BLaER1 treated with 17β-estradiol and CSF1 and Interleukin-3, amounts not matched to agents 10 nM and 100 nM (cell line): ENCODE measurements around the gene KCNT1.

Experiments
- H3K27ac ChIP-seq, 11 experiments: shearing (Covaris generic); formaldehyde crosslinking; 2 replicates each; pipeline ENCODE4 v1.8.1; 2022
- H3K27me3 ChIP-seq, 11 experiments: shearing (Covaris generic); formaldehyde crosslinking; 2 replicates each; pipeline ENCODE4 v1.8.1; 2022
- H3K36me3 ChIP-seq, 11 experiments: shearing (Covaris generic); formaldehyde crosslinking; 2 replicates each; pipeline ENCODE4 v1.8.1; 2022
- H3K4me1 ChIP-seq, 10 experiments: shearing (Covaris generic); formaldehyde crosslinking; 2 replicates each; pipeline ENCODE4 v1.8.1; 2022
- H3K4me2 ChIP-seq, 11 experiments: shearing (Covaris generic); formaldehyde crosslinking; 2 replicates each; pipeline ENCODE4 v1.8.1; 2022
- H3K4me3 ChIP-seq, 10 experiments: shearing (Covaris generic); formaldehyde crosslinking; 2 replicates each; pipeline ENCODE4 v1.8.1; 2022
- H3K9ac ChIP-seq, 11 experiments: shearing (Covaris generic); formaldehyde crosslinking; 2 replicates each; pipeline ENCODE4 v1.8.1; 2022
- H3K9me3 ChIP-seq, 11 experiments: shearing (Covaris generic); formaldehyde crosslinking; replicated peaks in 1 of 11; 2 replicates each; pipeline ENCODE4 v1.8.1; 2022
- H4K20me1 ChIP-seq, 11 experiments: shearing (Covaris generic); formaldehyde crosslinking; 2 replicates each; pipeline ENCODE4 v1.8.1; 2022
- Cebpa-rat ChIP-seq, 11 experiments: shearing (Covaris generic); IDR thresholded peaks; 2 replicates each; pipeline ENCODE4 v1.8.1; 2022

Gene KCNT1

GRCh38 chr9:135701959-135702721, at the start of gene KCNT1:
Gene KCNT1, plus strand, starts transcription at chr9:135702185. Its CDS starts 74 bp downstream, at chr9:135702259.
- Histone ChIP-seq H3K4me3 (peak within 1 kb of the TSS in 7 of 10 experiments; percentile 37 to 61 (median 45); a peak in 11 of 20 replicates), H3K4me1 (peaks cover 5 to 20% (median 13%) of the 10 kb centered on the region in 10 experiments; a peak in 19 of 20 replicates), H4K20me1 (peaks cover 0 to 39% (median 0%) of the 10 kb centered on the region in 11 experiments; a peak in 4 of 22 replicates), H3K27me3 (no peaks in the 10 kb centered on the region; a peak in 1 of 22 replicates), H3K27ac (no peak within 1 kb of the TSS), H3K4me2 (peak within 1 kb of the TSS; percentile 73 to 91 (median 82)), H3K9me3 (no peaks in the 10 kb centered on the region), H3K36me3 (no peaks in the 10 kb centered on the region), H3K9ac (peak within 1 kb of the TSS in 8 of 11 experiments; percentile 9 to 65 (median 45); a peak in 10 of 22 replicates)
- no peak for TF ChIP-seq Cebpa-rat (IDR thresholded peaks at IDR 0.05)

GRCh38 chr9:135655317-135655716, 46.7 kb upstream of the KCNT1 start:
- Histone ChIP-seq H3K27me3 (no peaks in the 10 kb centered on the region), H3K9me3 (peaks cover 34 to 40% (median 37%) of the 10 kb centered on the region in 11 experiments), H3K36me3 (no peaks in the 10 kb centered on the region), H3K4me2 (0 out of 22 replicates have a peak overlapping the region, but pooled peaks of 1 of the 11 experiments have one; percentile 3), H4K20me1 (no peaks in the 10 kb centered on the region), H3K4me1 (0 out of 20 replicates have a peak, but pooled peaks cover 0 to 6% (median 0%) of the 10 kb centered on the region in 10 experiments), H3K9ac (no peak overlapping the region), H3K4me3 (no peak overlapping the region), H3K27ac (no peak overlapping the region)
- TF ChIP-seq Cebpa-rat (IDR thresholded peaks at IDR 0.05): no peak

GRCh38 chr9:135657416-135657815, 44.6 kb upstream of the KCNT1 start:
- Histone ChIP-seq H3K9ac (no peak overlapping the region), H3K4me3 (no peak overlapping the region), H3K36me3 (no peaks in the 10 kb centered on the region), H3K4me2 (no peak overlapping the region), H3K4me1 (0 out of 20 replicates have a peak, but pooled peaks cover 0 to 6% (median 0%) of the 10 kb centered on the region in 10 experiments), H3K27ac (no peak overlapping the region), H3K27me3 (no peaks in the 10 kb centered on the region), H4K20me1 (no peaks in the 10 kb centered on the region), H3K9me3 (peaks cover 17 to 22% (median 19%) of the 10 kb centered on the region in 11 experiments)
- no peak for TF ChIP-seq Cebpa-rat (IDR thresholded peaks at IDR 0.05)

GRCh38 chr9:135659252-135659651, 42.7 kb upstream of the KCNT1 start:
- Histone ChIP-seq H3K4me1 (0 out of 20 replicates have a peak, but pooled peaks cover 0 to 6% (median 0%) of the 10 kb centered on the region in 10 experiments), H3K9me3 (peaks cover 0 to 4% (median under 1%) of the 10 kb centered on the region in 11 experiments; a peak in 4 of 22 replicates), H3K4me2 (no peak overlapping the region), H3K4me3 (no peak overlapping the region), H3K27me3 (no peaks in the 10 kb centered on the region), H3K36me3 (no peaks in the 10 kb centered on the region), H3K9ac (no peak overlapping the region), H4K20me1 (no peaks in the 10 kb centered on the region), H3K27ac (no peak overlapping the region)
- TF ChIP-seq Cebpa-rat (IDR thresholded peaks at IDR 0.05): no peak

GRCh38 chr9:135660407-135660806, 41.6 kb upstream of the KCNT1 start:
- peaks cover 0 to 4% (median 0%) of the 10 kb centered on the region in 10 experiments; a peak in 1 of 20 replicates for H3K4me1 ChIP-seq
- no peak overlapping the region for H3K27ac ChIP-seq
- TF ChIP-seq Cebpa-rat (IDR thresholded peaks at IDR 0.05): no peak
- H3K9me3 ChIP-seq: no peaks in the 10 kb centered on the region
- no peaks in the 10 kb centered on the region; a peak in 1 of 22 replicates for H3K27me3 ChIP-seq
- H4K20me1 ChIP-seq: no peaks in the 10 kb centered on the region
- no peak overlapping the region for H3K4me2 ChIP-seq
- no peak overlapping the region for H3K9ac ChIP-seq
- H3K36me3 ChIP-seq: no peaks in the 10 kb centered on the region
- no peak overlapping the region for H3K4me3 ChIP-seq

- no peak overlapping the region for H3K9ac ChIP-seq
- no peaks in the 10 kb centered on the region for H4K20me1 ChIP-seq
- H3K4me1 ChIP-seq: peaks cover 0 to 9% (median 8%) of the 10 kb centered on the region in 10 experiments; a peak in 12 of 20 replicates
- H3K36me3 ChIP-seq: no peaks in the 10 kb centered on the region
- H3K9me3 ChIP-seq: no peaks in the 10 kb centered on the region
- no peak overlapping the region for H3K27ac ChIP-seq
- no peaks in the 10 kb centered on the region; a peak in 1 of 22 replicates for H3K27me3 ChIP-seq
- no peak for TF ChIP-seq Cebpa-rat (IDR thresholded peaks at IDR 0.05)
- H3K4me3 ChIP-seq: no peak overlapping the region
- no peak overlapping the region for H3K4me2 ChIP-seq
Measured at GRCh38 chr9:135661816-135662560, 40.0 kb upstream of the KCNT1 start.

- Histone ChIP-seq H3K27me3 (no peaks in the 10 kb centered on the region; a peak in 1 of 22 replicates), H3K4me3 (no peak within 1 kb of the TSS), H3K9ac (no peak within 1 kb of the TSS), H3K4me2 (no peak within 1 kb of the TSS), H3K27ac (no peak within 1 kb of the TSS), H3K4me1 (peaks cover 0 to 9% (median 8%) of the 10 kb centered on the region in 10 experiments; a peak in 12 of 20 replicates), H4K20me1 (no peaks in the 10 kb centered on the region), H3K36me3 (no peaks in the 10 kb centered on the region), H3K9me3 (no peaks in the 10 kb centered on the region)
- no peak for TF ChIP-seq Cebpa-rat (IDR thresholded peaks at IDR 0.05)
Measured at GRCh38 chr9:135662758-135663450, 39.1 kb upstream of the KCNT1 start, which contains the start of gene LCN9. Gene LCN9, plus strand, starts transcription at chr9:135663309. Its CDS starts 13 bp downstream, at chr9:135663322.

- TF ChIP-seq Cebpa-rat (IDR thresholded peaks at IDR 0.05): no peak
- Histone ChIP-seq H3K9me3 (peaks cover 0 to 1% (median 0%) of the 10 kb centered on the region in 11 experiments; a peak in 2 of 22 replicates), H3K4me3 (no peak overlapping the region), H3K36me3 (no peaks in the 10 kb centered on the region), H4K20me1 (no peaks in the 10 kb centered on the region), H3K4me2 (no peak overlapping the region), H3K4me1 (peaks cover 0 to 9% (median 8%) of the 10 kb centered on the region in 10 experiments; a peak in 12 of 20 replicates), H3K9ac (no peak overlapping the region), H3K27me3 (no peaks in the 10 kb centered on the region; a peak in 1 of 22 replicates), H3K27ac (no peak overlapping the region)
Measured at GRCh38 chr9:135663451-135663770, 38.6 kb upstream of the KCNT1 start.
